ENCODE results near the gene SYNE1.

SYNE1 gene

GRCh38 chr6:152093711-152094110, 543.5 kb downstream of the SYNE1 start:
- no peak for DNase-seq
- Histone ChIP-seq H2BK5ac (ENCODE audit: low read depth, low read length, poor library complexity) (no peak overlapping the region), H3K27me3 (ENCODE audit: insufficient read depth, low read length) (no peaks in the 10 kb centered on the region), H3K27ac (ENCODE audit: low read depth, low read length) (no peak overlapping the region), H3K14ac (ENCODE audit: low read length) (no peak overlapping the region), H3K9me3 (ENCODE audit: insufficient read depth, low read depth, low read length) (no peaks in the 10 kb centered on the region), H2BK12ac (ENCODE audit: low read length) (no peak overlapping the region), H3K18ac (ENCODE audit: low read length) (no peak overlapping the region), H3K4me3 (ENCODE audit: low read depth, low read length) (no peak overlapping the region), H2AFZ (ENCODE audit: insufficient read depth, low read length, poor library complexity) (no peak overlapping the region), H3K79me2 (ENCODE audit: control insufficient read depth, insufficient read depth, low read length, poor library complexity) (peaks cover 1% of the 10 kb centered on the region), H4K91ac (ENCODE audit: low read depth, low read length) (no peak overlapping the region), H4K12ac (ENCODE audit: low read depth, low read length) (no peak overlapping the region), H3K4me2 (ENCODE audit: low read length) (no peak overlapping the region), H2BK120ac (ENCODE audit: insufficient read depth, low read length, poor library complexity) (no peak overlapping the region), H3K9ac (ENCODE audit: low read length) (no peak overlapping the region), H3K4ac (ENCODE audit: low read depth, low read length) (no peak overlapping the region), H3K4me1 (ENCODE audit: control insufficient read depth in 1 of 2, insufficient read depth in 2 of 2, low read length in 2 of 2) (peaks cover 3 to 13% of the 10 kb centered on the region in 2 experiments), H3K36me3 (ENCODE audit: control insufficient read depth in 1 of 2, insufficient read depth in 2 of 2, low read length in 2 of 2) (no peaks in the 10 kb centered on the region), H3K79me1 (ENCODE audit: low read length) (peaks cover 2% of the 10 kb centered on the region), H2AK5ac (ENCODE audit: low read length) (no peak overlapping the region), H3K23ac (ENCODE audit: low read length) (no peak overlapping the region), H4K8ac (ENCODE audit: low read depth, low read length) (no peak overlapping the region)
- WGBS (ENCODE audit: extremely low coverage, insufficient coverage, insufficient read length): no CpG with 5 or more reads among the region's 6 CpGs

- Histone ChIP-seq H4K91ac (ENCODE audit: low read depth, low read length) (no peak overlapping the region), H3K23ac (ENCODE audit: low read length) (no peak overlapping the region), H3K79me2 (ENCODE audit: control insufficient read depth, insufficient read depth, low read length, poor library complexity) (peaks cover 1% of the 10 kb centered on the region), H3K18ac (ENCODE audit: low read length) (no peak overlapping the region), H2AK5ac (ENCODE audit: low read length) (no peak overlapping the region), H3K79me1 (ENCODE audit: low read length) (peaks cover 2% of the 10 kb centered on the region), H3K9me3 (ENCODE audit: insufficient read depth, low read depth, low read length) (no peaks in the 10 kb centered on the region), H3K36me3 (ENCODE audit: control insufficient read depth in 1 of 2, insufficient read depth in 2 of 2, low read length in 2 of 2) (no peaks in the 10 kb centered on the region), H3K27ac (ENCODE audit: low read depth, low read length) (no peak overlapping the region), H3K14ac (ENCODE audit: low read length) (no peak overlapping the region), H2BK120ac (ENCODE audit: insufficient read depth, low read length, poor library complexity) (no peak overlapping the region), H3K27me3 (ENCODE audit: insufficient read depth, low read length) (no peaks in the 10 kb centered on the region), H3K9ac (ENCODE audit: low read length) (no peak overlapping the region), H3K4me1 (ENCODE audit: control insufficient read depth in 1 of 2, insufficient read depth in 2 of 2, low read length in 2 of 2) (peaks cover 3 to 13% of the 10 kb centered on the region in 2 experiments), H4K8ac (ENCODE audit: low read depth, low read length) (no peak overlapping the region), H2AFZ (ENCODE audit: insufficient read depth, low read length, poor library complexity) (no peak overlapping the region), H3K4me2 (ENCODE audit: low read length) (no peak overlapping the region), H2BK12ac (ENCODE audit: low read length) (no peak overlapping the region), H4K12ac (ENCODE audit: low read depth, low read length) (no peak overlapping the region), H2BK5ac (ENCODE audit: low read depth, low read length, poor library complexity) (no peak overlapping the region), H3K4ac (ENCODE audit: low read depth, low read length) (no peak overlapping the region), H3K4me3 (ENCODE audit: low read depth, low read length) (no peak overlapping the region)
- no CpG with 5 or more reads among the region's 4 CpGs for WGBS (ENCODE audit: extremely low coverage, insufficient coverage, insufficient read length)
- DNase-seq: no peak
These were observed 545.3 kb downstream of the SYNE1 start for GRCh38 chr6:152091851-152092341.

- no peak overlapping the region for H3K27ac ChIP-seq (ENCODE audit: low read depth, low read length)
- H3K18ac ChIP-seq (ENCODE audit: low read length): no peak overlapping the region
- no peak overlapping the region for H2AFZ ChIP-seq (ENCODE audit: insufficient read depth, low read length, poor library complexity)
- H2AK5ac ChIP-seq (ENCODE audit: low read length): no peak overlapping the region
- H2BK12ac ChIP-seq (ENCODE audit: low read length): no peak overlapping the region
- no peak for DNase-seq
- no peak overlapping the region for H3K9ac ChIP-seq (ENCODE audit: low read length)
- H3K4me2 ChIP-seq (ENCODE audit: low read length): no peak overlapping the region
- H4K12ac ChIP-seq (ENCODE audit: low read depth, low read length): no peak overlapping the region
- H3K79me2 ChIP-seq (ENCODE audit: control insufficient read depth, insufficient read depth, low read length, poor library complexity): peaks cover 1% of the 10 kb centered on the region
- H3K9me3 ChIP-seq (ENCODE audit: insufficient read depth, low read depth, low read length): no peaks in the 10 kb centered on the region
- H3K79me1 ChIP-seq (ENCODE audit: low read length): peaks cover 2% of the 10 kb centered on the region
- peaks cover 3 to 13% of the 10 kb centered on the region in 2 experiments for H3K4me1 ChIP-seq (ENCODE audit: control insufficient read depth in 1 of 2, insufficient read depth in 2 of 2, low read length in 2 of 2)
- no CpG with 5 or more reads among the region's 2 CpGs for WGBS (ENCODE audit: extremely low coverage, insufficient coverage, insufficient read length)
- no peak overlapping the region for H3K4ac ChIP-seq (ENCODE audit: low read depth, low read length)
- no peak overlapping the region for H4K8ac ChIP-seq (ENCODE audit: low read depth, low read length)
- H3K36me3 ChIP-seq (ENCODE audit: control insufficient read depth in 1 of 2, insufficient read depth in 2 of 2, low read length in 2 of 2): no peaks in the 10 kb centered on the region
- H3K27me3 ChIP-seq (ENCODE audit: insufficient read depth, low read length): no peaks in the 10 kb centered on the region
- no peak overlapping the region for H4K91ac ChIP-seq (ENCODE audit: low read depth, low read length)
- H2BK5ac ChIP-seq (ENCODE audit: low read depth, low read length, poor library complexity): no peak overlapping the region
- no peak overlapping the region for H3K4me3 ChIP-seq (ENCODE audit: low read depth, low read length)
- no peak overlapping the region for H2BK120ac ChIP-seq (ENCODE audit: insufficient read depth, low read length, poor library complexity)
- H3K23ac ChIP-seq (ENCODE audit: low read length): no peak overlapping the region
- H3K14ac ChIP-seq (ENCODE audit: low read length): no peak overlapping the region
These were observed 546.0 kb downstream of the SYNE1 start for GRCh38 chr6:152091201-152091600.

- H4K12ac ChIP-seq (ENCODE audit: low read depth, low read length): no peak overlapping the region
- H3K4ac ChIP-seq (ENCODE audit: low read depth, low read length): no peak overlapping the region
- peak in 1 of 2 donors; percentile 31 for DNase-seq
- no peak overlapping the region for H3K4me3 ChIP-seq (ENCODE audit: low read depth, low read length)
- H2AK5ac ChIP-seq (ENCODE audit: low read length): no peak overlapping the region
- H3K27ac ChIP-seq (ENCODE audit: low read depth, low read length): no peak overlapping the region
- no CpG with 5 or more reads among the region's 7 CpGs for WGBS (ENCODE audit: extremely low coverage, insufficient coverage, insufficient read length)
- no peaks in the 10 kb centered on the region for H3K36me3 ChIP-seq (ENCODE audit: control insufficient read depth in 1 of 2, insufficient read depth in 2 of 2, low read length in 2 of 2)
- peaks cover 3 to 9% of the 10 kb centered on the region in 2 experiments for H3K4me1 ChIP-seq (ENCODE audit: control insufficient read depth in 1 of 2, insufficient read depth in 2 of 2, low read length in 2 of 2)
- H3K14ac ChIP-seq (ENCODE audit: low read length): no peak overlapping the region
- H2BK5ac ChIP-seq (ENCODE audit: low read depth, low read length, poor library complexity): no peak overlapping the region
- H3K9me3 ChIP-seq (ENCODE audit: insufficient read depth, low read depth, low read length): no peaks in the 10 kb centered on the region
- no peak overlapping the region for H3K9ac ChIP-seq (ENCODE audit: low read length)
- no peak overlapping the region for H3K18ac ChIP-seq (ENCODE audit: low read length)
- no peak overlapping the region for H2BK12ac ChIP-seq (ENCODE audit: low read length)
- H3K27me3 ChIP-seq (ENCODE audit: insufficient read depth, low read length): no peaks in the 10 kb centered on the region
- H2BK120ac ChIP-seq (ENCODE audit: insufficient read depth, low read length, poor library complexity): no peak overlapping the region
- H3K79me1 ChIP-seq (ENCODE audit: low read length): peaks cover 2% of the 10 kb centered on the region
- H3K4me2 ChIP-seq (ENCODE audit: low read length): no peak overlapping the region
- no peak overlapping the region for H4K8ac ChIP-seq (ENCODE audit: low read depth, low read length)
- no peak overlapping the region for H4K91ac ChIP-seq (ENCODE audit: low read depth, low read length)
- H3K79me2 ChIP-seq (ENCODE audit: control insufficient read depth, insufficient read depth, low read length, poor library complexity): peaks cover 1% of the 10 kb centered on the region
- no peak overlapping the region for H3K23ac ChIP-seq (ENCODE audit: low read length)
- no peak overlapping the region for H2AFZ ChIP-seq (ENCODE audit: insufficient read depth, low read length, poor library complexity)
These were observed 547.2 kb downstream of the SYNE1 start for GRCh38 chr6:152089992-152090391.

Measured in trophoblast cell (in vitro differentiated cells and primary cell).